WTC11 (cell line): ENCODE measurements around the gene EMC1. TPM values are rescaled to one million over a fixed set of nuclear protein-coding genes. Genes with fewer than 3 reads are reported as not detected.

ENCODE experiments used
- ATAC-seq: fragments of 200-7000 bp; cut with Tn5 transposase; 2 replicates; pipeline ENCODE4 v1.10.0; 2021; ENCODE audit warnings: mild to moderate bottlenecking, moderate library complexity
- CTCF ChIA-PET: fragments of 300-600 bp; sonication (Branson Sonifier 250); formaldehyde crosslinking; loops from one replicate; lab custom pipeline; 2021; ENCODE audit warnings: antibody characterized with exemption; lab: Charles Lee
- POLR2A ChIA-PET: fragments of 350-600 bp; sonication (Branson Sonifier 250); formaldehyde crosslinking; loops from one replicate; lab custom pipeline; 2021; ENCODE audit warnings: antibody characterized with exemption; lab: Charles Lee
- DNase-seq: peaks from one replicate; pipeline ENCODE4 v3.0.0; 2021; ENCODE audit warnings: low spot score
- H3K27ac Mint-ChIP-seq: 2 replicates; pipeline ENCODE4 v1.8.0; 2021; ENCODE audit warnings: mixed read lengths
- H3K27me3 Mint-ChIP-seq: 2 replicates; pipeline ENCODE4 v1.8.0; 2021; ENCODE audit warnings: low read depth, mild to moderate bottlenecking, moderate library complexity, mixed read lengths
- H3K36me3 Mint-ChIP-seq: 2 replicates; pipeline ENCODE4 v1.8.0; 2021; ENCODE audit warnings: mixed read lengths
- H3K4me1 Mint-ChIP-seq: 2 replicates; pipeline ENCODE4 v1.8.0; 2022; ENCODE audit warnings: mixed read lengths
- H3K4me3 Mint-ChIP-seq: 2 replicates; pipeline ENCODE4 v1.8.0; 2021; ENCODE audit warnings: mild to moderate bottlenecking, moderate library complexity, mixed read lengths
- H3K9me3 Mint-ChIP-seq: 2 replicates; pipeline ENCODE4 v1.8.0; 2021; ENCODE audit warnings: mixed read lengths
- ARID4B ChIP-seq: sonication (generic); formaldehyde crosslinking; IDR thresholded peaks from 2 replicates; pipeline ENCODE4 v1.8.0; 2023; ENCODE audit warnings: missing genetic modification reagents, mild to moderate bottlenecking, borderline replicate concordance
- CREM ChIP-seq: sonication (generic); formaldehyde crosslinking; IDR thresholded peaks from 2 replicates; pipeline ENCODE4 v1.8.1; 2022; ENCODE audit warnings: mild to moderate bottlenecking, missing genetic modification reagents, moderate library complexity
- E2F4 ChIP-seq: sonication (generic); formaldehyde crosslinking; IDR thresholded peaks from 2 replicates; pipeline ENCODE4 v1.8.1; 2022; ENCODE audit warnings: low read depth, mild to moderate bottlenecking, moderate library complexity, missing genetic modification reagents, borderline replicate concordance
- FOXP4 ChIP-seq: sonication (generic); formaldehyde crosslinking; IDR thresholded peaks from 2 replicates; pipeline ENCODE4 v1.8.0; 2022; ENCODE audit warnings: mild to moderate bottlenecking, missing genetic modification reagents
- OVOL2 ChIP-seq: fragments of 250-450 bp; sonication (Bioruptor Pico); IDR thresholded peaks from 2 replicates; pipeline ENCODE4 v1.9.0; 2021; ENCODE audit warnings: mild to moderate bottlenecking, borderline replicate concordance
- PREB ChIP-seq: sonication (generic); formaldehyde crosslinking; IDR thresholded peaks from 2 replicates; pipeline ENCODE4 v1.8.1; 2022; ENCODE audit warnings: mild to moderate bottlenecking, missing genetic modification reagents, moderate library complexity, borderline replicate concordance
- ZBTB21 ChIP-seq: sonication (generic); formaldehyde crosslinking; IDR thresholded peaks from 2 replicates; pipeline ENCODE4 v1.8.1; 2023; ENCODE audit warnings: mild to moderate bottlenecking, missing genetic modification reagents, borderline replicate concordance
- ZNF281 ChIP-seq: sonication (generic); formaldehyde crosslinking; IDR thresholded peaks from 2 replicates; pipeline ENCODE4 v1.8.0; 2023; ENCODE audit warnings: mild to moderate bottlenecking, missing genetic modification reagents
- ZNF317 ChIP-seq: sonication (generic); formaldehyde crosslinking; IDR thresholded peaks from 2 replicates; pipeline ENCODE4 v1.8.1; 2023; ENCODE audit warnings: low read depth, mild to moderate bottlenecking, moderate library complexity, missing genetic modification reagents, borderline replicate concordance
- ZNF423 ChIP-seq: fragments of 250-450 bp; sonication (Bioruptor Pico); IDR thresholded peaks from 2 replicates; pipeline ENCODE4 v2.1.2; 2022; ENCODE audit warnings: mild to moderate bottlenecking, moderate library complexity
- total RNA-seq: library from RNA; stranded (reverse); gene quantifications from 3 replicates; pipeline ENCODE4 v1.2.3, GENCODE V29; 2021

EMC1 gene
- total RNA-seq, 1 experiment from 2014 or later, result 53.5 TPM

- peaks cover 49% of the 10 kb centered on the region for H3K36me3 Mint-ChIP-seq
- ATAC-seq (no peak), DNase-seq (no peak)
- H3K27ac Mint-ChIP-seq, result no peak overlapping the region
- no peaks in the 10 kb centered on the region for H3K9me3 Mint-ChIP-seq
- no peaks in the 10 kb centered on the region for H3K27me3 Mint-ChIP-seq
- no peaks in the 10 kb centered on the region for H3K4me1 Mint-ChIP-seq
- no peak for TF ChIP-seq ZNF281 (CRISPR knock-in tag)
- TF ChIP-seq ZNF317 (CRISPR knock-in tag), result no peak
- TF ChIP-seq FOXP4 (CRISPR knock-in tag), result no peak
- TF ChIP-seq PREB (CRISPR knock-in tag), result no peak
- no peak for TF ChIP-seq ZNF423 (CRISPR knock-in tag)
- ChIA-PET CTCF (no interaction called here), POLR2A (no interaction called here)
- H3K4me3 Mint-ChIP-seq, result no peak overlapping the region
These were observed 51.9 kb downstream of the EMC1 start for GRCh38 chr1:19199329-19199968.

GRCh38 chr1:19198820-19199219 is 52.5 kb downstream of the EMC1 start:
- Mint-ChIP-seq H3K36me3 (peaks cover 52% of the 10 kb centered on the region), H3K27ac (no peak overlapping the region), H3K9me3 (no peaks in the 10 kb centered on the region), H3K4me3 (no peak overlapping the region)
- CTCF ChIA-PET, result no interaction called here
- TF ChIP-seq FOXP4 (CRISPR knock-in tag) (no peak), E2F4 (CRISPR knock-in tag) (no peak)
- TF ChIP-seq, all 79 proteins: peak for 0
- Mint-ChIP-seq H3K4me1 (no peaks in the 10 kb centered on the region), H3K27me3 (no peaks in the 10 kb centered on the region)
- no peak for DNase-seq
- no peak for ATAC-seq
- POLR2A ChIA-PET, result no interaction called here

- DNase-seq (no peak), ATAC-seq (no peak)
- TF ChIP-seq CREM (CRISPR knock-in tag) (no peak), ZBTB21 (CRISPR knock-in tag) (no peak), ARID4B (CRISPR knock-in tag) (no peak), OVOL2 (no peak)
- TF ChIP-seq, all 79 proteins: peak for 0
- H3K27ac Mint-ChIP-seq, result no peak overlapping the region
- CTCF ChIA-PET, result no interaction called here
- no peaks in the 10 kb centered on the region for H3K4me1 Mint-ChIP-seq
- H3K4me3 Mint-ChIP-seq, result no peak overlapping the region
- H3K36me3 Mint-ChIP-seq, result peaks cover 62% of the 10 kb centered on the region
- POLR2A ChIA-PET, result no interaction called here
- H3K9me3 Mint-ChIP-seq, result no peaks in the 10 kb centered on the region
- no peaks in the 10 kb centered on the region for H3K27me3 Mint-ChIP-seq
These were observed 53.5 kb downstream of the EMC1 start for GRCh38 chr1:19197845-19198244.
